ENCODE data around the gene IGSF8.

The IGSF8 gene

GRCh38 chr1:160136121-160136925, 37.9 kb upstream of the IGSF8 start:
- H4K8ac ChIP-seq (ENCODE audit: low read depth, low read length) = no peak overlapping the region
- H2BK15ac ChIP-seq (ENCODE audit: low read length) = no peak overlapping the region
- H3K27me3 ChIP-seq (ENCODE audit: control insufficient read depth in 3 of 3, insufficient read depth in 3 of 3, low read depth in 1 of 3, low read length in 3 of 3) = no peaks in the 10 kb centered on the region
- H3K9me3 ChIP-seq (replicated peaks in 1 of 2; ENCODE audit: control insufficient read depth in 2 of 2, insufficient read depth in 1 of 2, low read depth in 1 of 2, low read length in 2 of 2) = no peaks in the 10 kb centered on the region
- H3K18ac ChIP-seq (ENCODE audit: low read length) = no peak overlapping the region
- H2BK12ac ChIP-seq (ENCODE audit: low read length) = no peak overlapping the region
- no peak overlapping the region for H2AFZ ChIP-seq (ENCODE audit: low read length)
- H3K9ac ChIP-seq (ENCODE audit: low read depth, low read length, poor library complexity) = no peak overlapping the region
- peaks cover 3% of the 10 kb centered on the region for H3K79me1 ChIP-seq (ENCODE audit: low read depth, low read length)
- WGBS, 2 donors (ENCODE audit: extremely low coverage in 2 of 2, insufficient read length in 2 of 2, insufficient replicate concordance in 1 of 2) = no CpG with 5 or more reads among the region's 22 CpGs
- no peak overlapping the region for H3K4me2 ChIP-seq (ENCODE audit: insufficient read depth, low read length, poor library complexity, severe bottlenecking)
- no peak overlapping the region for H3K4me3 ChIP-seq (ENCODE audit: low read length in 2 of 2)
- H3K27ac ChIP-seq (replicated peaks; ENCODE audit: low read length) = no peak overlapping the region
- H2BK120ac ChIP-seq (ENCODE audit: low read depth, low read length) = no peak overlapping the region
- no peak overlapping the region for H4K91ac ChIP-seq (ENCODE audit: low read depth, low read length, poor library complexity)
- peaks cover 3 to 69% of the 10 kb centered on the region in 2 donors for H3K36me3 ChIP-seq (replicated peaks in 1 of 2; ENCODE audit: control insufficient read depth in 2 of 2, insufficient read depth in 2 of 2, low read length in 2 of 2)
- H2AK5ac ChIP-seq (ENCODE audit: low read depth, low read length) = no peak overlapping the region
- H3K4ac ChIP-seq (ENCODE audit: low read length) = no peak overlapping the region
- H3K14ac ChIP-seq (ENCODE audit: low read length) = no peak overlapping the region
- DNase-seq (ENCODE audit: low spot score) = no peak
- no peak overlapping the region for H2BK5ac ChIP-seq (ENCODE audit: low read length)
- no peak overlapping the region for H3K23ac ChIP-seq (ENCODE audit: low read depth, low read length, poor library complexity)
- no peaks in the 10 kb centered on the region for H3K4me1 ChIP-seq (ENCODE audit: control insufficient read depth in 2 of 2, insufficient read depth in 1 of 2, low read depth in 1 of 2, low read length in 2 of 2)

- H2BK15ac ChIP-seq (ENCODE audit: low read length) = no peak overlapping the region
- no peaks in the 10 kb centered on the region for H3K4me1 ChIP-seq (ENCODE audit: control insufficient read depth in 2 of 2, insufficient read depth in 1 of 2, low read depth in 1 of 2, low read length in 2 of 2)
- no peak overlapping the region for H2AK5ac ChIP-seq (ENCODE audit: low read depth, low read length)
- H3K4ac ChIP-seq (ENCODE audit: low read length) = no peak overlapping the region
- no peak overlapping the region for H4K91ac ChIP-seq (ENCODE audit: low read depth, low read length, poor library complexity)
- no peaks in the 10 kb centered on the region for H3K9me3 ChIP-seq (replicated peaks in 1 of 2; ENCODE audit: control insufficient read depth in 2 of 2, insufficient read depth in 1 of 2, low read depth in 1 of 2, low read length in 2 of 2)
- no peak overlapping the region for H2BK5ac ChIP-seq (ENCODE audit: low read length)
- H2BK120ac ChIP-seq (ENCODE audit: low read depth, low read length) = no peak overlapping the region
- H3K4me2 ChIP-seq (ENCODE audit: insufficient read depth, low read length, poor library complexity, severe bottlenecking) = no peak overlapping the region
- H3K79me1 ChIP-seq (ENCODE audit: low read depth, low read length) = peaks cover 3% of the 10 kb centered on the region
- no peak overlapping the region for H3K14ac ChIP-seq (ENCODE audit: low read length)
- no peak overlapping the region for H3K27ac ChIP-seq (replicated peaks; ENCODE audit: low read length)
- no peak overlapping the region for H3K18ac ChIP-seq (ENCODE audit: low read length)
- no peak overlapping the region for H3K4me3 ChIP-seq (ENCODE audit: low read length in 2 of 2)
- H3K27me3 ChIP-seq (ENCODE audit: control insufficient read depth in 3 of 3, insufficient read depth in 3 of 3, low read depth in 1 of 3, low read length in 3 of 3) = no peaks in the 10 kb centered on the region
- H2AFZ ChIP-seq (ENCODE audit: low read length) = no peak overlapping the region
- no CpG with 5 or more reads among the region's 20 CpGs for whole genome bisulfite sequencing, 2 donors (ENCODE audit: extremely low coverage in 2 of 2, insufficient read length in 2 of 2, insufficient replicate concordance in 1 of 2)
- H2BK12ac ChIP-seq (ENCODE audit: low read length) = no peak overlapping the region
- H4K8ac ChIP-seq (ENCODE audit: low read depth, low read length) = no peak overlapping the region
- no peak overlapping the region for H3K23ac ChIP-seq (ENCODE audit: low read depth, low read length, poor library complexity)
- peaks cover 3 to 71% of the 10 kb centered on the region in 2 donors for H3K36me3 ChIP-seq (replicated peaks in 1 of 2; ENCODE audit: control insufficient read depth in 2 of 2, insufficient read depth in 2 of 2, low read length in 2 of 2)
- DNase-seq (ENCODE audit: low spot score) = no peak
- H3K9ac ChIP-seq (ENCODE audit: low read depth, low read length, poor library complexity) = no peak overlapping the region
These were observed 36.6 kb upstream of the IGSF8 start for GRCh38 chr1:160134791-160135572.

- Histone ChIP-seq H3K4me3 (ENCODE audit: low read length in 2 of 2) (no peak overlapping the region), H3K4me1 (ENCODE audit: control insufficient read depth in 2 of 2, insufficient read depth in 1 of 2, low read depth in 1 of 2, low read length in 2 of 2) (no peaks in the 10 kb centered on the region), H2BK12ac (ENCODE audit: low read length) (no peak overlapping the region), H3K27ac (replicated peaks; ENCODE audit: low read length) (no peak overlapping the region), H3K27me3 (ENCODE audit: control insufficient read depth in 3 of 3, insufficient read depth in 3 of 3, low read depth in 1 of 3, low read length in 3 of 3) (no peaks in the 10 kb centered on the region), H3K23ac (ENCODE audit: low read depth, low read length, poor library complexity) (no peak overlapping the region), H2BK120ac (ENCODE audit: low read depth, low read length) (no peak overlapping the region), H3K9ac (ENCODE audit: low read depth, low read length, poor library complexity) (no peak overlapping the region), H4K91ac (ENCODE audit: low read depth, low read length, poor library complexity) (no peak overlapping the region), H2BK5ac (ENCODE audit: low read length) (no peak overlapping the region), H3K14ac (ENCODE audit: low read length) (no peak overlapping the region), H3K9me3 (replicated peaks in 1 of 2; ENCODE audit: control insufficient read depth in 2 of 2, insufficient read depth in 1 of 2, low read depth in 1 of 2, low read length in 2 of 2) (no peaks in the 10 kb centered on the region), H3K18ac (ENCODE audit: low read length) (no peak overlapping the region), H3K36me3 (replicated peaks in 1 of 2; ENCODE audit: control insufficient read depth in 2 of 2, insufficient read depth in 2 of 2, low read length in 2 of 2) (peaks cover 3 to 72% of the 10 kb centered on the region in 2 donors), H4K8ac (ENCODE audit: low read depth, low read length) (no peak overlapping the region), H2BK15ac (ENCODE audit: low read length) (no peak overlapping the region), H3K79me1 (ENCODE audit: low read depth, low read length) (peaks cover 3% of the 10 kb centered on the region), H2AK5ac (ENCODE audit: low read depth, low read length) (no peak overlapping the region), H3K4me2 (ENCODE audit: insufficient read depth, low read length, poor library complexity, severe bottlenecking) (no peak overlapping the region), H2AFZ (ENCODE audit: low read length) (no peak overlapping the region), H3K4ac (ENCODE audit: low read length) (no peak overlapping the region)
- no peak for DNase-seq (ENCODE audit: low spot score)
- WGBS, 2 donors (ENCODE audit: extremely low coverage in 2 of 2, insufficient read length in 2 of 2, insufficient replicate concordance in 1 of 2) = 100% methylated on average over 1 of the region's 9 CpGs
These were observed 35.8 kb upstream of the IGSF8 start for GRCh38 chr1:160133990-160134770.
